Measurements from ENCODE around the gene SORCS3.

Gene SORCS3

GRCh38 chr10:104646146-104646545 is 5.1 kb downstream of the SORCS3 start:
- DNase-seq (ENCODE audit: low spot score): no peak

- no peak for DNase-seq (ENCODE audit: low spot score)
Measured at GRCh38 chr10:104648421-104648820, 7.3 kb downstream of the SORCS3 start.

- DNase-seq (ENCODE audit: low spot score): no peak
Measured at GRCh38 chr10:104650072-104650471, 9.0 kb downstream of the SORCS3 start.

GRCh38 chr10:104650635-104651331 is 9.7 kb downstream of the SORCS3 start:
- DNase-seq (ENCODE audit: low spot score): no peak

- DNase-seq (ENCODE audit: low spot score): no peak
Measured at GRCh38 chr10:104657036-104657435, 15.9 kb downstream of the SORCS3 start.

- DNase-seq (ENCODE audit: low spot score): no peak
Measured at GRCh38 chr10:104657457-104657856, 16.4 kb downstream of the SORCS3 start.

GRCh38 chr10:104658067-104658466 is 17.0 kb downstream of the SORCS3 start:
- no peak for DNase-seq (ENCODE audit: low spot score)

- DNase-seq (ENCODE audit: low spot score): no peak
Measured at GRCh38 chr10:104659809-104660208, 18.7 kb downstream of the SORCS3 start.

- DNase-seq (ENCODE audit: low spot score): no peak
Measured at GRCh38 chr10:104663076-104663475, 22.0 kb downstream of the SORCS3 start.

- no peak for DNase-seq (ENCODE audit: low spot score)
Measured at GRCh38 chr10:104663563-104663962, 22.5 kb downstream of the SORCS3 start.

GRCh38 chr10:104664205-104664604 is 23.1 kb downstream of the SORCS3 start:
- no peak for DNase-seq (ENCODE audit: low spot score)

GRCh38 chr10:104665174-104665573 is 24.1 kb downstream of the SORCS3 start:
- no peak for DNase-seq (ENCODE audit: low spot score)

GRCh38 chr10:104666106-104666505 is 25.0 kb downstream of the SORCS3 start:
- peak; percentile 45 for DNase-seq (ENCODE audit: low spot score)

GRCh38 chr10:104676874-104677273 is 35.8 kb downstream of the SORCS3 start:
- DNase-seq (ENCODE audit: low spot score): no peak

- no peak for DNase-seq (ENCODE audit: low spot score)
Measured at GRCh38 chr10:104678658-104679057, 37.6 kb downstream of the SORCS3 start.

GRCh38 chr10:104680467-104681401 is 39.6 kb downstream of the SORCS3 start:
- DNase-seq (ENCODE audit: low spot score): peak; percentile 72

GRCh38 chr10:104681485-104681884 is 40.4 kb downstream of the SORCS3 start:
- no peak for DNase-seq (ENCODE audit: low spot score)

GRCh38 chr10:104683567-104683966 is 42.5 kb downstream of the SORCS3 start:
- DNase-seq (ENCODE audit: low spot score): peak; percentile 73

GRCh38 chr10:104686829-104687228 is 45.7 kb downstream of the SORCS3 start:
- DNase-seq (ENCODE audit: low spot score): no peak

GRCh38 chr10:104688251-104689042 is 47.4 kb downstream of the SORCS3 start:
- DNase-seq (ENCODE audit: low spot score): peak; percentile 83

GRCh38 chr10:104689105-104689504 is 48.0 kb downstream of the SORCS3 start:
- no peak for DNase-seq (ENCODE audit: low spot score)

- DNase-seq (ENCODE audit: low spot score): no peak
Measured at GRCh38 chr10:104689547-104689946, 48.5 kb downstream of the SORCS3 start.
